GM23338 (cell line): ENCODE measurements around the gene NMD3. TPM values are rescaled to one million over a fixed set of nuclear protein-coding genes. Genes with fewer than 3 reads are reported as not detected.

Experiments used
- ATAC-seq: fragments of 200-7000 bp; cut with Tn5 transposase; 3 replicates; pipeline ENCODE4 v1.9.1; 2020
- DNase-seq: peaks from one replicate; pipeline ENCODE4 v3.0.0-alpha.2; 2015; ENCODE audit warnings: low spot score
- H2AFZ ChIP-seq: fragments of 200-600 bp; sonication (generic); 2 replicates; pipeline ENCODE4 v1.8.0; 2016; ENCODE audit warnings: antibody characterized with exemption, mild to moderate bottlenecking, moderate library complexity
- H3F3A ChIP-seq: fragments of 200-600 bp; sonication (generic); replicated peaks from 2 replicates; pipeline ENCODE4 v1.8.0; 2017; ENCODE audit warnings: antibody characterized with exemption, mixed run types, low read depth
- H3K27ac ChIP-seq: fragments of 200-600 bp; sonication (generic); 2 replicates; pipeline ENCODE4 v1.6.1; 2016; ENCODE audit warnings: low read depth
- H3K27me3 ChIP-seq: fragments of 200-600 bp; sonication (generic); 2 replicates; pipeline ENCODE4 v1.8.0; 2016; ENCODE audit warnings: mild to moderate bottlenecking, mixed run types, moderate library complexity; ENCODE audit not compliant: insufficient read depth
- H3K36me3 ChIP-seq: fragments of 200-600 bp; sonication (generic); 2 replicates; pipeline ENCODE4 v1.8.0; 2016; ENCODE audit warnings: mild to moderate bottlenecking; ENCODE audit not compliant: insufficient read depth
- H3K4me1 ChIP-seq: fragments of 200-600 bp; sonication (generic); 2 replicates; pipeline ENCODE4 v1.8.0; 2016; ENCODE audit warnings: mild to moderate bottlenecking, moderate library complexity; ENCODE audit not compliant: insufficient read depth
- H3K4me2 ChIP-seq: fragments of 200-600 bp; sonication (generic); 2 replicates; pipeline ENCODE4 v1.7.1; 2017; ENCODE audit warnings: mixed run types
- H3K4me3 ChIP-seq: fragments of 200-600 bp; sonication (generic); 2 replicates; pipeline ENCODE4 v1.6.1; 2016; ENCODE audit warnings: mixed run types
- H3K79me2 ChIP-seq: fragments of 200-600 bp; sonication (generic); replicated peaks from 2 replicates; pipeline ENCODE4 v1.8.0; 2017; ENCODE audit warnings: mild to moderate bottlenecking; ENCODE audit not compliant: insufficient read depth
- H3K9me2 ChIP-seq: fragments of 200-600 bp; sonication (generic); 2 replicates; pipeline ENCODE4 v1.8.0; 2017; ENCODE audit not compliant: insufficient read depth
- H4K20me1 ChIP-seq: fragments of 200-600 bp; sonication (generic); replicated peaks from 2 replicates; pipeline ENCODE4 v1.8.0; 2017; ENCODE audit warnings: mild to moderate bottlenecking; ENCODE audit not compliant: insufficient read depth
- H3K27ac Mint-ChIP-seq: 2 replicates; pipeline ENCODE4 v1.8.0; 2020; ENCODE audit warnings: inconsistent platforms, mild to moderate bottlenecking, moderate library complexity, mixed read lengths
- H3K27me3 Mint-ChIP-seq: 3 replicates; pipeline ENCODE4 v1.8.0; 2022; ENCODE audit warnings: low read depth, mild to moderate bottlenecking, moderate library complexity, mixed read lengths, inconsistent platforms; ENCODE audit not compliant: insufficient read depth, poor library complexity
- H3K36me3 Mint-ChIP-seq: 3 replicates; pipeline ENCODE4 v1.8.0; 2021; ENCODE audit warnings: low read depth, mild to moderate bottlenecking, inconsistent platforms, moderate library complexity, mixed read lengths
- H3K4me1 Mint-ChIP-seq: 3 replicates; pipeline ENCODE4 v1.8.0; 2020; ENCODE audit warnings: mild to moderate bottlenecking, inconsistent platforms, mixed read lengths
- H3K4me3 Mint-ChIP-seq: 3 replicates; pipeline ENCODE4 v1.8.0; 2021; ENCODE audit warnings: moderate library complexity, mild to moderate bottlenecking, inconsistent platforms, mixed read lengths
- H3K9me3 Mint-ChIP-seq: 3 replicates; pipeline ENCODE4 v1.8.0; 2020; ENCODE audit warnings: moderate library complexity, mild to moderate bottlenecking, inconsistent platforms, mixed read lengths
- CREB1 ChIP-seq: fragments of 250-450 bp; sonication (Bioruptor Pico); IDR thresholded peaks from 2 replicates; pipeline ENCODE4 v1.5.0; 2020; ENCODE audit warnings: low read depth, mild to moderate bottlenecking, moderate library complexity
- EZH2 ChIP-seq: fragments of 200-600 bp; sonication (generic); IDR thresholded peaks from one replicate; pipeline ENCODE4 v1.8.0; 2017; ENCODE audit warnings: antibody characterized with exemption, mild to moderate bottlenecking, low read depth; ENCODE audit not compliant: unreplicated experiment
- EZH2phosphoT487 ChIP-seq: fragments of 200-600 bp; sonication (generic); IDR thresholded peaks from one replicate; pipeline ENCODE4 v1.8.1; 2018; ENCODE audit warnings: antibody characterized with exemption; ENCODE audit not compliant: unreplicated experiment
- JUNB ChIP-seq: IDR thresholded peaks from one replicate; pipeline ENCODE4 v1.6.1; 2016; ENCODE audit warnings: antibody characterized with exemption; ENCODE audit not compliant: unreplicated experiment
- NANOG ChIP-seq: IDR thresholded peaks from 2 replicates; pipeline ENCODE4 v1.6.1; 2016; ENCODE audit warnings: antibody characterized with exemption, borderline replicate concordance
- REST ChIP-seq: IDR thresholded peaks from one replicate; pipeline ENCODE4 v1.6.1; 2018; ENCODE audit warnings: antibody characterized with exemption; ENCODE audit not compliant: unreplicated experiment
- ZNF331 ChIP-seq: fragments of 250-450 bp; sonication (Bioruptor Pico); IDR thresholded peaks from 2 replicates; pipeline ENCODE4 v1.5.0; 2020; ENCODE audit warnings: low read depth, mild to moderate bottlenecking, moderate library complexity
- polyA plus RNA-seq: library from polyadenylated mRNA; unstranded; fragments of >200 nt; fragmentation: Nextera tagmentation; extraction: Ambion mirVana; gene quantifications from 2 replicates; pipeline ENCODE4 v1.2.1, GENCODE V29; 2016
- total RNA-seq: library from RNA; depleted of rRNA; stranded (reverse); fragments of >200 nt; shearing (Covaris generic); gene quantifications from 2 replicates; pipeline ENCODE4 v1.2.3, GENCODE V29; 2014
- TF ChIP-seq, protein P1 (sequence below): IDR thresholded peaks from 2 replicates; pipeline ENCODE4 v1.6.1; 2016; ENCODE audit warnings: antibody characterized with exemption
- TF ChIP-seq, protein P2 (sequence below): fragments of 250-450 bp; sonication (Bioruptor Pico); IDR thresholded peaks from 2 replicates; pipeline ENCODE4 v1.5.0; 2020; ENCODE audit warnings: mild to moderate bottlenecking, moderate library complexity

The NMD3 gene
- total and polyA plus RNA-seq, 2 experiments from 2014 or later = 27.3 to 67.4 TPM

DNA sequence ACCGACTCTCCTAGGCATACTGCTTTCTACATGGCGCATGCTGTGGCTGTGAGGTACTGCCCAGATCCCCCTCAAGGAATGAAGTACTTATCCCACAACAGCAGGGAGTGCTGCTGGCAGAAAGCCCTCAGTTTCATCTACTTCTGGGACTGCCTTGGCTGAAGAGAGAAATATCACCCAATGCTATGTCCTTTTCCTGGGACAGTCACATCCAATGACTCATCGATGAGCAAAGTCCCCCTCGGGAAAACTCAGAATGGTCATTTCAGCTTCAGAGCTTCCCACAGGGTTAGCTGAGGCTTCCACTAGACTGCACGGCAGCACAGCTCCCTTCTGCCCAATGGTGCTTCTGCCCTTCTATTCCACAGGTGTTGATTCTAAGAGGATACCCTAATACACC lies 3.6 kb upstream of the NMD3 start:
- TF ChIP-seq JUNB = no peak
- TF ChIP-seq NANOG = no peak
- TF ChIP-seq, protein P1, sequence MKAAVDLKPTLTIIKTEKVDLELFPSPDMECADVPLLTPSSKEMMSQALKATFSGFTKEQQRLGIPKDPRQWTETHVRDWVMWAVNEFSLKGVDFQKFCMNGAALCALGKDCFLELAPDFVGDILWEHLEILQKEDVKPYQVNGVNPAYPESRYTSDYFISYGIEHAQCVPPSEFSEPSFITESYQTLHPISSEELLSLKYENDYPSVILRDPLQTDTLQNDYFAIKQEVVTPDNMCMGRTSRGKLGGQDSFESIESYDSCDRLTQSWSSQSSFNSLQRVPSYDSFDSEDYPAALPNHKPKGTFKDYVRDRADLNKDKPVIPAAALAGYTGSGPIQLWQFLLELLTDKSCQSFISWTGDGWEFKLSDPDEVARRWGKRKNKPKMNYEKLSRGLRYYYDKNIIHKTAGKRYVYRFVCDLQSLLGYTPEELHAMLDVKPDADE = no peak
- no peak for TF ChIP-seq ZNF331 (CRISPR knock-in tag)
- no peak for TF ChIP-seq REST
- no peak for TF ChIP-seq EZH2phosphoT487
- ATAC-seq = no peak
- H3K27me3 Mint-ChIP-seq = no peaks in the 10 kb centered on the region

GRCh38 chr3:161219495-161219894 lies 1.6 kb upstream of the NMD3 start:
- ATAC-seq (no peak), DNase-seq (no peak)
- H3K4me1 Mint-ChIP-seq = peaks cover 7% of the 10 kb centered on the region; the same call in 2 of the 3 replicates
- no peaks in the 10 kb centered on the region for H3K27me3 Mint-ChIP-seq
- Histone ChIP-seq H3K79me2 (peaks cover 30% of the 10 kb centered on the region), H3K27ac (no peak overlapping the region), H3F3A (no peaks in the 10 kb centered on the region), H2AFZ (no peak overlapping the region), H3K4me2 (no peak overlapping the region), H4K20me1 (peaks cover 8% of the 10 kb centered on the region; the same call in 1 of the 2 replicates), H3K27me3 (no peaks in the 10 kb centered on the region), H3K4me1 (peaks cover 13% of the 10 kb centered on the region), H3K4me3 (no peak overlapping the region), H3K36me3 (no peaks in the 10 kb centered on the region), H3K9me2 (no peaks in the 10 kb centered on the region)
- H3K9me3 Mint-ChIP-seq = no peaks in the 10 kb centered on the region
- no peak overlapping the region for H3K27ac Mint-ChIP-seq
- no peaks in the 10 kb centered on the region; the same call in 2 of the 3 replicates for H3K36me3 Mint-ChIP-seq
- 0 out of 3 replicates have a peak overlapping the region, but pooled peaks have one; percentile 14 for H3K4me3 Mint-ChIP-seq
- TF ChIP-seq EZH2 = no peak
- no peak for TF ChIP-seq CREB1
- TF ChIP-seq, protein P2, sequence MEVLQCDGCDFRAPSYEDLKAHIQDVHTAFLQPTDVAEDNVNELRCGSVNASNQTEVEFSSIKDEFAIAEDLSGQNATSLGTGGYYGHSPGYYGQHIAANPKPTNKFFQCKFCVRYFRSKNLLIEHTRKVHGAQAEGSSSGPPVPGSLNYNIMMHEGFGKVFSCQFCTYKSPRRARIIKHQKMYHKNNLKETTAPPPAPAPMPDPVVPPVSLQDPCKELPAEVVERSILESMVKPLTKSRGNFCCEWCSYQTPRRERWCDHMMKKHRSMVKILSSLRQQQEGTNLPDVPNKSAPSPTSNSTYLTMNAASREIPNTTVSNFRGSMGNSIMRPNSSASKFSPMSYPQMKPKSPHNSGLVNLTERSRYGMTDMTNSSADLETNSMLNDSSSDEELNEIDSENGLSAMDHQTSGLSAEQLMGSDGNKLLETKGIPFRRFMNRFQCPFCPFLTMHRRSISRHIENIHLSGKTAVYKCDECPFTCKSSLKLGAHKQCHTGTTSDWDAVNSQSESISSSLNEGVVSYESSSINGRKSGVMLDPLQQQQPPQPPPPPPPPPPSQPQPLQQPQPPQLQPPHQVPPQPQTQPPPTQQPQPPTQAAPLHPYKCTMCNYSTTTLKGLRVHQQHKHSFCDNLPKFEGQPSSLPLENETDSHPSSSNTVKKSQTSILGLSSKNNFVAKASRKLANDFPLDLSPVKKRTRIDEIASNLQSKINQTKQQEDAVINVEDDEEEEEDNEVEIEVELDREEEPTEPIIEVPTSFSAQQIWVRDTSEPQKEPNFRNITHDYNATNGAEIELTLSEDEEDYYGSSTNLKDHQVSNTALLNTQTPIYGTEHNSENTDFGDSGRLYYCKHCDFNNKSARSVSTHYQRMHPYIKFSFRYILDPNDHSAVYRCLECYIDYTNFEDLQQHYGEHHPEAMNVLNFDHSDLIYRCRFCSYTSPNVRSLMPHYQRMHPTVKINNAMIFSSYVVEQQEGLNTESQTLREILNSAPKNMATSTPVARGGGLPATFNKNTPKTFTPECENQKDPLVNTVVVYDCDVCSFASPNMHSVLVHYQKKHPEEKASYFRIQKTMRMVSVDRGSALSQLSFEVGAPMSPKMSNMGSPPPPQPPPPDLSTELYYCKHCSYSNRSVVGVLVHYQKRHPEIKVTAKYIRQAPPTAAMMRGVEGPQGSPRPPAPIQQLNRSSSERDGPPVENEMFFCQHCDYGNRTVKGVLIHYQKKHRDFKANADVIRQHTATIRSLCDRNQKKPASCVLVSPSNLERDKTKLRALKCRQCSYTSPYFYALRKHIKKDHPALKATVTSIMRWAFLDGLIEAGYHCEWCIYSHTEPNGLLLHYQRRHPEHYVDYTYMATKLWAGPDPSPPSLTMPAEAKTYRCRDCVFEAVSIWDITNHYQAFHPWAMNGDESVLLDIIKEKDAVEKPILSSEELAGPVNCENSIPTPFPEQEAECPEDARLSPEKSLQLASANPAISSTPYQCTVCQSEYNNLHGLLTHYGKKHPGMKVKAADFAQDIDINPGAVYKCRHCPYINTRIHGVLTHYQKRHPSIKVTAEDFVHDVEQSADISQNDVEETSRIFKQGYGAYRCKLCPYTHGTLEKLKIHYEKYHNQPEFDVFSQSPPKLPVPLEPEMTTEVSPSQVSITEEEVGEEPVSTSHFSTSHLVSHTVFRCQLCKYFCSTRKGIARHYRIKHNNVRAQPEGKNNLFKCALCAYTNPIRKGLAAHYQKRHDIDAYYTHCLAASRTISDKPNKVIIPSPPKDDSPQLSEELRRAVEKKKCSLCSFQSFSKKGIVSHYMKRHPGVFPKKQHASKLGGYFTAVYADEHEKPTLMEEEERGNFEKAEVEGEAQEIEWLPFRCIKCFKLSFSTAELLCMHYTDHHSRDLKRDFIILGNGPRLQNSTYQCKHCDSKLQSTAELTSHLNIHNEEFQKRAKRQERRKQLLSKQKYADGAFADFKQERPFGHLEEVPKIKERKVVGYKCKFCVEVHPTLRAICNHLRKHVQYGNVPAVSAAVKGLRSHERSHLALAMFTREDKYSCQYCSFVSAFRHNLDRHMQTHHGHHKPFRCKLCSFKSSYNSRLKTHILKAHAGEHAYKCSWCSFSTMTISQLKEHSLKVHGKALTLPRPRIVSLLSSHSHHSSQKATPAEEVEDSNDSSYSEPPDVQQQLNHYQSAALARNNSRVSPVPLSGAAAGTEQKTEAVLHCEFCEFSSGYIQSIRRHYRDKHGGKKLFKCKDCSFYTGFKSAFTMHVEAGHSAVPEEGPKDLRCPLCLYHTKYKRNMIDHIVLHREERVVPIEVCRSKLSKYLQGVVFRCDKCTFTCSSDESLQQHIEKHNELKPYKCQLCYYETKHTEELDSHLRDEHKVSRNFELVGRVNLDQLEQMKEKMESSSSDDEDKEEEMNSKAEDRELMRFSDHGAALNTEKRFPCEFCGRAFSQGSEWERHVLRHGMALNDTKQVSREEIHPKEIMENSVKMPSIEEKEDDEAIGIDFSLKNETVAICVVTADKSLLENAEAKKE (CRISPR knock-in tag) = no peak

More for the DNA sequence above, 3.6 kb upstream of the NMD3 start:
- Histone ChIP-seq H2AFZ (0 out of 2 replicates have a peak overlapping the region, but pooled peaks have one; percentile 12), H3K9me2 (no peaks in the 10 kb centered on the region), H3K27me3 (no peaks in the 10 kb centered on the region), H3K4me3 (no peak overlapping the region), H3K79me2 (peaks cover 10% of the 10 kb centered on the region), H3K36me3 (no peaks in the 10 kb centered on the region), H3K27ac (no peak overlapping the region), H3K4me1 (no peaks in the 10 kb centered on the region), H3F3A (no peaks in the 10 kb centered on the region), H4K20me1 (no peaks in the 10 kb centered on the region), H3K4me2 (no peak overlapping the region)
- Mint-ChIP-seq H3K27ac (no peak overlapping the region), H3K36me3 (no peaks in the 10 kb centered on the region), H3K4me1 (0 out of 3 replicates have a peak, but pooled peaks cover 2% of the 10 kb centered on the region), H3K4me3 (no peak overlapping the region), H3K9me3 (no peaks in the 10 kb centered on the region)
- no peak for DNase-seq
